HG02610 (cell line): ENCODE data around the gene VWA7.

Experiments
- ATAC-seq: cut with Tn5 transposase; IDR thresholded peaks from one replicate; pipeline ENCODE4 v1.9.1; 2021; ENCODE audit warnings: mild to moderate bottlenecking, moderate library complexity; ENCODE audit not compliant: unreplicated experiment

Gene VWA7

GRCh38 chr6:31732029-31732428 lies 45.1 kb downstream of the VWA7 start:
- no peak for ATAC-seq

- ATAC-seq: no peak
These were observed 46.5 kb downstream of the VWA7 start for GRCh38 chr6:31730631-31731086.

- ATAC-seq: no peak
These were observed 47.0 kb downstream of the VWA7 start for GRCh38 chr6:31729979-31730630.

- no peak for ATAC-seq
These were observed 47.6 kb downstream of the VWA7 start for GRCh38 chr6:31729515-31729978.

- no peak for ATAC-seq
These were observed 48.2 kb downstream of the VWA7 start, which contains the start of gene DDAH2 for GRCh38 chr6:31728767-31729514. TSS of gene DDAH2 (minus strand) at chr6:31729299. CDS start at chr6:31729161, 138 bp downstream.

- no peak for ATAC-seq
These were observed 49.1 kb downstream of the VWA7 start for GRCh38 chr6:31727717-31728671.

GRCh38 chr6:31727034-31727716 lies 50.0 kb downstream of the VWA7 start:
- peak; percentile 63 for ATAC-seq

GRCh38 chr6:31725502-31726350 lies 51.4 kb downstream of the VWA7 start:
- ATAC-seq: no peak

GRCh38 chr6:31723980-31724691 lies 53.0 kb downstream of the VWA7 start:
- no peak for ATAC-seq

- ATAC-seq: no peak
These were observed 53.7 kb downstream of the VWA7 start, which contains the start of gene MPIG6B for GRCh38 chr6:31723245-31723979. TSS of gene MPIG6B (plus strand) at chr6:31723373. CDS start at chr6:31723384, 11 bp downstream.

- no peak for ATAC-seq
These were observed 55.0 kb downstream of the VWA7 start for GRCh38 chr6:31722173-31722572.

GRCh38 chr6:31721351-31722020 lies 55.6 kb downstream of the VWA7 start, which contains the start of gene LY6G6C:
TSS of gene LY6G6C (minus strand) at chr6:31721746. CDS start at chr6:31721679, 67 bp downstream.
- no peak for ATAC-seq

GRCh38 chr6:31720196-31720770 lies 56.8 kb downstream of the VWA7 start:
- ATAC-seq: no peak

- no peak for ATAC-seq
These were observed 58.1 kb downstream of the VWA7 start for GRCh38 chr6:31719001-31719400.

GRCh38 chr6:31718265-31718664 lies 58.9 kb downstream of the VWA7 start:
- ATAC-seq: no peak

- ATAC-seq: no peak
These were observed 59.5 kb downstream of the VWA7 start for GRCh38 chr6:31717499-31718222.
